ENCODE data around the gene PLIN3. TPM values are rescaled to one million over a fixed set of nuclear protein-coding genes. Genes with fewer than 3 reads are reported as not detected.

Gene PLIN3
- total and polyA plus RNA-seq, 10 donors, result 26.7 to 63.5 (median 37.9) TPM

DNA sequence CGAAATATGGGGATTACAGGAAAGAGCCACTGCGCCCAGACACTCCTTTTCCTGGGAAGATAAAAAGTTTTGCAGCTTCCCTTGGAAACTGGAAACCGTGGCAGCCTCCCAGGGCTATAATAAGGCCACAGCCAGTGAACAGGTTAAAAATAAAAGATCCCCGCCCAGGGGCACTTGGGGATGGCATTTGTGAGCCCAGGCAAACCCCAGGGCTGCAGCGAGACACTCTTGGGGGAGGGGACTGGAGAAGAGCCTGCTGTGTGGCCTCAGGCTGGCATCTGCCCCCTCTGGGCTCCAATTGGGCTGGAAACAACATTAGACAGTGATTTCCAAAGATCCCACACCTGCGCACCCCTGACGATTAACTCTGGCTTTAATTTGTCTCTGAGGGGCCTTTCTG, 64.8 kb downstream of the PLIN3 start:
- peaks cover 0 to 16% (median 1%) of the 10 kb centered on the region in 6 donors for H3K36me3 ChIP-seq
- H3K9me3 ChIP-seq, result no peaks in the 10 kb centered on the region
- DNase-seq, result no peak
- intact Hi-C loops (cut with DNase I; ENCODE audit: low total_unique reads), result loop anchor here (5.0 kb wide), 1 partner anchor 70 kb away; no protein-coding TSS in a partner anchor
- H3K27ac ChIP-seq, result no peak overlapping the region
- no peak overlapping the region for H3K4me3 ChIP-seq
- no peaks in the 10 kb centered on the region for H3K27me3 ChIP-seq (replicated peaks in 1 of 7)
- no peak for TF ChIP-seq POLR2A (IDR thresholded peaks at IDR 0.05)
- 76 to 91% (median 80%) methylated on average over 7 of the region's 7 CpGs for WGBS, 5 donors
- peaks cover 0 to 23% (median 20%) of the 10 kb centered on the region in 6 donors for H3K4me1 ChIP-seq

DNA sequence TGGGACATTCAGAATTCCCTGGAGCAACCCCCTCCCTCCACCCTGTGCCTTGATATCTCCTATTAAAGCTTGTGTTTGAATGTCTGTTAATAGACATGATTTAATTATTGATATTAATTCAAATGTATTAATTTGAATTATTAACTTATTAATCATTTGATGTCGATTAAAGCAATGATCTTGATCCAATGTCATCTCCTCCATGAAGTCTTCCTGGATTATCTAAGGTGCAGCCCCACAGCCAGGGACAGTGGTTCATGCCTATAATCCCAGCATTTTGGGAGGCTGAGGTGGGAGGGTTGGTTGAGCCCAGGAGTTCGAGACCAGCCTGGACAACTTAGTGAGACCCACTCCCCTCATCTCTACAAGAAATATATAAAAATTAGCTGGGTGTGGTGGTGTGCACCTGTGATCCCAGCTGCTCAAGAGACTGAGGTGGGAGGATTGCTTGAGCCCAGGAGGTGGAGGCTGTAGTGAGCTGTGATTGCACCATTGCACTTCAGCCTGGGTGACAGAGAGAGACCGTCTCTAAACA, 66.3 kb downstream of the PLIN3 start:
- Histone ChIP-seq H3K9me3 (no peaks in the 10 kb centered on the region), H3K27me3 (replicated peaks in 1 of 7) (no peaks in the 10 kb centered on the region), H3K4me1 (peaks cover 0 to 19% (median 14%) of the 10 kb centered on the region in 6 donors), H3K36me3 (peaks cover 0 to 31% (median 9%) of the 10 kb centered on the region in 6 donors), H3K27ac (no peak overlapping the region), H3K4me3 (no peak overlapping the region)
- WGBS, 5 donors, result 86 to 91% (median 89%) methylated on average over 3 of the region's 3 CpGs
- DNase-seq, result no peak
- no peak for TF ChIP-seq POLR2AphosphoS5 (IDR thresholded peaks at IDR 0.05)
- no peak for TF ChIP-seq POLR2A (IDR thresholded peaks at IDR 0.05)
- TF ChIP-seq, protein P1, sequence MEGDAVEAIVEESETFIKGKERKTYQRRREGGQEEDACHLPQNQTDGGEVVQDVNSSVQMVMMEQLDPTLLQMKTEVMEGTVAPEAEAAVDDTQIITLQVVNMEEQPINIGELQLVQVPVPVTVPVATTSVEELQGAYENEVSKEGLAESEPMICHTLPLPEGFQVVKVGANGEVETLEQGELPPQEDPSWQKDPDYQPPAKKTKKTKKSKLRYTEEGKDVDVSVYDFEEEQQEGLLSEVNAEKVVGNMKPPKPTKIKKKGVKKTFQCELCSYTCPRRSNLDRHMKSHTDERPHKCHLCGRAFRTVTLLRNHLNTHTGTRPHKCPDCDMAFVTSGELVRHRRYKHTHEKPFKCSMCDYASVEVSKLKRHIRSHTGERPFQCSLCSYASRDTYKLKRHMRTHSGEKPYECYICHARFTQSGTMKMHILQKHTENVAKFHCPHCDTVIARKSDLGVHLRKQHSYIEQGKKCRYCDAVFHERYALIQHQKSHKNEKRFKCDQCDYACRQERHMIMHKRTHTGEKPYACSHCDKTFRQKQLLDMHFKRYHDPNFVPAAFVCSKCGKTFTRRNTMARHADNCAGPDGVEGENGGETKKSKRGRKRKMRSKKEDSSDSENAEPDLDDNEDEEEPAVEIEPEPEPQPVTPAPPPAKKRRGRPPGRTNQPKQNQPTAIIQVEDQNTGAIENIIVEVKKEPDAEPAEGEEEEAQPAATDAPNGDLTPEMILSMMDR (IDR thresholded peaks at IDR 0.05 in 8 of 11, conservative IDR thresholded peaks at IDR 0.05 in 3 of 11), result no peak
- intact Hi-C loops (cut with DNase I; ENCODE audit: low total_unique reads), result loop anchor here (5.0 kb wide), 1 partner anchor 69 kb away; no protein-coding TSS in a partner anchor

DNA sequence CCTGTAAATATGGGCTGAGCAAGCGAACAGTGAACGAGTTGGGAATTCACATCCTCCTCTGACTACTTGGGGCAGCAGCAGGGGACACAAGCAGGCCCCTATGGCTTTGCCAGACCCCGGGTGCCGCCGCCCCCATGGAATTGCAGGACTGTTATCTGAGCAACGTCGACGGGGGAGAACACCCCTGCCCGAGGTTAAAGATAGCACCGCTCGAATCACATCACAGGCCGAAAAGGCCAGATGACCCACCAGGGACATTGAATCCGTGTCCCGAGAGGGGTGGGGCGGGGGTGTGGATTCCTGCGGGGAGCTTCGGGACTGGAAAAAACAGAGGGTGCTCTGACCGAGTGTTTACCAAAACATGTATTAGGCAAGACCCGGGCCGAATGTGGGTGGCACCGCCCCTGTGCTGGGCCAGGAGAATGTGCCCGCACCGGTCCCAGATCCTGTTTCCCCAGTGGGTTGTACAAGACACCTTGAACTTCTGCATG, 66.8 kb downstream of the PLIN3 start:
- Histone ChIP-seq H3K4me3 (no peak overlapping the region), H3K9me3 (no peaks in the 10 kb centered on the region), H3K4me1 (peaks cover 2 to 24% (median 19%) of the 10 kb centered on the region in 6 donors), H3K27me3 (replicated peaks in 1 of 7) (no peaks in the 10 kb centered on the region), H3K27ac (no peak overlapping the region), H3K36me3 (peaks cover 0 to 36% (median 13%) of the 10 kb centered on the region in 6 donors)
- DNase-seq, result no peak
- 75 to 87% (median 81%) methylated on average over 18 to 23 of the region's 23 CpGs for WGBS, 5 donors
- intact Hi-C loops (cut with DNase I; ENCODE audit: low total_unique reads), result loop anchor here (5.0 kb wide), 1 partner anchor 68 kb away; no protein-coding TSS in a partner anchor
- TF ChIP-seq POLR2AphosphoS5 (IDR thresholded peaks at IDR 0.05) (no peak), POLR2A (IDR thresholded peaks at IDR 0.05) (no peak)
- TF ChIP-seq, protein P1 (IDR thresholded peaks at IDR 0.05 in 8 of 11, conservative IDR thresholded peaks at IDR 0.05 in 3 of 11), result no peak

DNA sequence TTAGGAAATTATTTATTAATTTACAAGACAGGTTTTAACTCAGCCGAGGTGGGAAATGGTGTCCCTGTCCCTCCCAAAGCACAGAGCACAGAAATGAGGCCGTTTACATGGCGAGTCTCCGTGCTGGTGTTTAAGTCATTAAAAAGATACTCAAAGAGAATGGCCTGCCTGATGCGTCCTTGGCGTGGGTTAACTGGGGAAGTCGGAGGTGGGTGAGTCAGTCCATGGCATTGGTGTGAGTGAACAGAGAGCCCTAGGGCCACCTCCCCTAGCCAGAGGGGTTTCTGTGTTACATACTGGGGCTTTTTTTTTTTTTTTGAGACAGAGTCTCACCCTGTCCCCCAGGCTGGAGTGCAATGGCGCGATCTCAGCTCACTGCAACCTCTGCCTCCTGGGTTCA, 72.1 kb downstream of the PLIN3 start:
- 72 to 87% (median 82%) methylated on average over 9 of the region's 9 CpGs for WGBS, 5 donors
- intact Hi-C loops (cut with DNase I; ENCODE audit: low total_unique reads), result no loop called here

More for the DNA sequence above, 72.1 kb downstream of the PLIN3 start:
- TF ChIP-seq, protein P1 (IDR thresholded peaks at IDR 0.05 in 8 of 11, conservative IDR thresholded peaks at IDR 0.05 in 3 of 11), result no peak
- TF ChIP-seq POLR2AphosphoS5 (IDR thresholded peaks at IDR 0.05) (no peak), POLR2A (IDR thresholded peaks at IDR 0.05) (no peak)
- peaks cover 18 to 56% (median 53%) of the 10 kb centered on the region in 6 donors for H3K4me1 ChIP-seq
- no peaks in the 10 kb centered on the region for H3K27me3 ChIP-seq (replicated peaks in 1 of 7)
- no peak overlapping the region for H3K27ac ChIP-seq
- H3K9me3 ChIP-seq, result no peaks in the 10 kb centered on the region
- peaks cover 0 to 68% (median 41%) of the 10 kb centered on the region in 6 donors for H3K36me3 ChIP-seq
- no peak overlapping the region for H3K4me3 ChIP-seq
- DNase-seq, result no peak

Data from spleen (tissue), 11 donors.